ENCODE data around the gene ELP1.

The ELP1 gene

GRCh38 chr9:108838017-108838416, 95.9 kb downstream of the ELP1 start:
- peaks cover 4% of the 10 kb centered on the region for H3K27me3 ChIP-seq (ENCODE audit: insufficient read depth, low read length, poor library complexity)
- no peak for DNase-seq
- ATAC-seq (ENCODE audit: insufficient read depth, low read depth): no peak

GRCh38 chr9:108837530-108837929, 96.4 kb downstream of the ELP1 start:
- Histone ChIP-seq H3K9me3 (ENCODE audit: insufficient read depth, low read length, severe bottlenecking) (no peaks in the 10 kb centered on the region), H3K36me3 (ENCODE audit: insufficient read depth, low read length) (no peaks in the 10 kb centered on the region), H3K27me3 (ENCODE audit: insufficient read depth, low read length, poor library complexity) (peaks cover 4% of the 10 kb centered on the region), H3K4me1 (ENCODE audit: insufficient read depth, low read length) (no peaks in the 10 kb centered on the region), H3K79me2 (ENCODE audit: insufficient read depth, low read length) (no peaks in the 10 kb centered on the region), H3K4me3 (ENCODE audit: low read depth in 1 of 2, low read length in 2 of 2) (no peak overlapping the region), H3K4me2 (ENCODE audit: insufficient read depth, low read length) (no peak overlapping the region), H3K9ac (ENCODE audit: low read depth, low read length) (no peak overlapping the region), H3K27ac (ENCODE audit: low read length) (no peak overlapping the region), H2AFZ (ENCODE audit: low read depth, low read length) (no peak overlapping the region), H4K20me1 (ENCODE audit: insufficient read depth, low read length) (no peaks in the 10 kb centered on the region)
- no peak for DNase-seq
- TF ChIP-seq EZH2 (IDR thresholded peaks at IDR 0.05; ENCODE audit: borderline replicate concordance, low read depth, low read length, severe bottlenecking): no peak
- no peak for TF ChIP-seq CTCF (IDR thresholded peaks at IDR 0.05; ENCODE audit: borderline replicate concordance, extremely low read depth, low read length, poor library complexity, severe bottlenecking)
- no peak for ATAC-seq (ENCODE audit: insufficient read depth, low read depth)

More at GRCh38 chr9:108838017-108838416, 95.9 kb downstream of the ELP1 start:
- Histone ChIP-seq H3K9me3 (ENCODE audit: insufficient read depth, low read length, severe bottlenecking) (no peaks in the 10 kb centered on the region), H3K79me2 (ENCODE audit: insufficient read depth, low read length) (no peaks in the 10 kb centered on the region), H3K27ac (ENCODE audit: low read length) (no peak overlapping the region), H2AFZ (ENCODE audit: low read depth, low read length) (no peak overlapping the region), H4K20me1 (ENCODE audit: insufficient read depth, low read length) (no peaks in the 10 kb centered on the region), H3K36me3 (ENCODE audit: insufficient read depth, low read length) (no peaks in the 10 kb centered on the region), H3K4me2 (ENCODE audit: insufficient read depth, low read length) (no peak overlapping the region), H3K9ac (ENCODE audit: low read depth, low read length) (no peak overlapping the region), H3K4me3 (ENCODE audit: low read depth in 1 of 2, low read length in 2 of 2) (no peak overlapping the region), H3K4me1 (ENCODE audit: insufficient read depth, low read length) (no peaks in the 10 kb centered on the region)
- no peak for TF ChIP-seq CTCF (IDR thresholded peaks at IDR 0.05; ENCODE audit: borderline replicate concordance, extremely low read depth, low read length, poor library complexity, severe bottlenecking)
- no peak for TF ChIP-seq EZH2 (IDR thresholded peaks at IDR 0.05; ENCODE audit: borderline replicate concordance, low read depth, low read length, severe bottlenecking)

GRCh38 chr9:108836781-108837180, 97.1 kb downstream of the ELP1 start:
- TF ChIP-seq CTCF (IDR thresholded peaks at IDR 0.05; ENCODE audit: borderline replicate concordance, extremely low read depth, low read length, poor library complexity, severe bottlenecking) (no peak), EZH2 (IDR thresholded peaks at IDR 0.05; ENCODE audit: borderline replicate concordance, low read depth, low read length, severe bottlenecking) (no peak)
- Histone ChIP-seq H3K4me2 (ENCODE audit: insufficient read depth, low read length) (no peak overlapping the region), H2AFZ (ENCODE audit: low read depth, low read length) (no peak overlapping the region), H3K36me3 (ENCODE audit: insufficient read depth, low read length) (no peaks in the 10 kb centered on the region), H3K9ac (ENCODE audit: low read depth, low read length) (no peak overlapping the region), H4K20me1 (ENCODE audit: insufficient read depth, low read length) (no peaks in the 10 kb centered on the region), H3K9me3 (ENCODE audit: insufficient read depth, low read length, severe bottlenecking) (no peaks in the 10 kb centered on the region), H3K4me3 (ENCODE audit: low read depth in 1 of 2, low read length in 2 of 2) (no peak overlapping the region), H3K27ac (ENCODE audit: low read length) (no peak overlapping the region), H3K4me1 (ENCODE audit: insufficient read depth, low read length) (no peaks in the 10 kb centered on the region), H3K27me3 (ENCODE audit: insufficient read depth, low read length, poor library complexity) (peaks cover 4% of the 10 kb centered on the region), H3K79me2 (ENCODE audit: insufficient read depth, low read length) (no peaks in the 10 kb centered on the region)
- no peak for DNase-seq
- ATAC-seq (ENCODE audit: insufficient read depth, low read depth): no peak

GRCh38 chr9:108836319-108836718, 97.6 kb downstream of the ELP1 start:
- H2AFZ ChIP-seq (ENCODE audit: low read depth, low read length): no peak overlapping the region
- H3K9ac ChIP-seq (ENCODE audit: low read depth, low read length): no peak overlapping the region
- peaks cover under 1% of the 10 kb centered on the region for H3K27me3 ChIP-seq (ENCODE audit: insufficient read depth, low read length, poor library complexity)
- H3K4me3 ChIP-seq (ENCODE audit: low read depth in 1 of 2, low read length in 2 of 2): no peak overlapping the region
- H3K27ac ChIP-seq (ENCODE audit: low read length): no peak overlapping the region
- no peak overlapping the region for H3K4me2 ChIP-seq (ENCODE audit: insufficient read depth, low read length)
- DNase-seq (no peak), ATAC-seq (ENCODE audit: insufficient read depth, low read depth) (no peak)
- TF ChIP-seq CTCF (IDR thresholded peaks at IDR 0.05; ENCODE audit: borderline replicate concordance, extremely low read depth, low read length, poor library complexity, severe bottlenecking) (no peak), EZH2 (IDR thresholded peaks at IDR 0.05; ENCODE audit: borderline replicate concordance, low read depth, low read length, severe bottlenecking) (no peak)
- no peaks in the 10 kb centered on the region for H3K79me2 ChIP-seq (ENCODE audit: insufficient read depth, low read length)
- H3K36me3 ChIP-seq (ENCODE audit: insufficient read depth, low read length): no peaks in the 10 kb centered on the region
- H3K9me3 ChIP-seq (ENCODE audit: insufficient read depth, low read length, severe bottlenecking): no peaks in the 10 kb centered on the region
- no peaks in the 10 kb centered on the region for H4K20me1 ChIP-seq (ENCODE audit: insufficient read depth, low read length)
- no peaks in the 10 kb centered on the region for H3K4me1 ChIP-seq (ENCODE audit: insufficient read depth, low read length)

Measured in DND-41 (cell line).